ENCODE measurements around the gene STUM.

The STUM gene

GRCh38 chr1:226563666-226564065 lies 15.1 kb downstream of the STUM start:
- DNase-seq, result no peak

- DNase-seq, result no peak
Measured at GRCh38 chr1:226565476-226565875, 16.9 kb downstream of the STUM start.

GRCh38 chr1:226566234-226566633 lies 17.7 kb downstream of the STUM start:
- no peak for DNase-seq

GRCh38 chr1:226566760-226567159 lies 18.2 kb downstream of the STUM start:
- DNase-seq, result no peak

- no peak for DNase-seq
Measured at GRCh38 chr1:226568077-226568831, 19.7 kb downstream of the STUM start.

GRCh38 chr1:226568975-226569741 lies 20.6 kb downstream of the STUM start:
- no peak for DNase-seq

- peak; percentile 45 for DNase-seq
Measured at GRCh38 chr1:226569879-226570547, 21.4 kb downstream of the STUM start.

GRCh38 chr1:226571893-226572292 lies 23.3 kb downstream of the STUM start:
- no peak for DNase-seq

- DNase-seq, result no peak
Measured at GRCh38 chr1:226572325-226572726, 23.8 kb downstream of the STUM start.

GRCh38 chr1:226574044-226574443 lies 25.5 kb downstream of the STUM start:
- no peak for DNase-seq

- DNase-seq, result no peak
Measured at GRCh38 chr1:226574591-226575435, 26.2 kb downstream of the STUM start.

- DNase-seq, result no peak
Measured at GRCh38 chr1:226575436-226575720, 26.8 kb downstream of the STUM start.

- DNase-seq, result peak; percentile 25
Measured at GRCh38 chr1:226575739-226576378, 27.3 kb downstream of the STUM start.

- no peak for DNase-seq
Measured at GRCh38 chr1:226576601-226577000, 28.0 kb downstream of the STUM start.

GRCh38 chr1:226577401-226578180 lies 29.0 kb downstream of the STUM start:
- DNase-seq, result peak; percentile 61

- no peak for DNase-seq
Measured at GRCh38 chr1:226578946-226579578, 30.5 kb downstream of the STUM start.

GRCh38 chr1:226579781-226580323 lies 31.3 kb downstream of the STUM start:
- DNase-seq, result no peak

GRCh38 chr1:226580625-226581270 lies 32.2 kb downstream of the STUM start:
- no peak for DNase-seq

GRCh38 chr1:226581650-226582330 lies 33.2 kb downstream of the STUM start:
- DNase-seq, result no peak

- no peak for DNase-seq
Measured at GRCh38 chr1:226582966-226583365, 34.4 kb downstream of the STUM start.
